DOHH2 (cell line): ENCODE results near the gene BRINP2.

Experiments
- CTCF ChIP-seq: fragments of 200-600 bp; sonication (generic); IDR thresholded peaks from one replicate; pipeline ENCODE4 v1.5.1; 2014; ENCODE audit warnings: antibody characterized with exemption, mild to moderate bottlenecking, low read depth, low read length; ENCODE audit not compliant: poor library complexity, severe bottlenecking
- EZH2phosphoT487 ChIP-seq: fragments of 200-600 bp; sonication (generic); IDR thresholded peaks from 2 replicates; pipeline ENCODE4 v1.6.1; 2017; ENCODE audit warnings: borderline replicate concordance, mild to moderate bottlenecking, antibody characterized with exemption, low read length, moderate library complexity, mixed read lengths

DNA sequence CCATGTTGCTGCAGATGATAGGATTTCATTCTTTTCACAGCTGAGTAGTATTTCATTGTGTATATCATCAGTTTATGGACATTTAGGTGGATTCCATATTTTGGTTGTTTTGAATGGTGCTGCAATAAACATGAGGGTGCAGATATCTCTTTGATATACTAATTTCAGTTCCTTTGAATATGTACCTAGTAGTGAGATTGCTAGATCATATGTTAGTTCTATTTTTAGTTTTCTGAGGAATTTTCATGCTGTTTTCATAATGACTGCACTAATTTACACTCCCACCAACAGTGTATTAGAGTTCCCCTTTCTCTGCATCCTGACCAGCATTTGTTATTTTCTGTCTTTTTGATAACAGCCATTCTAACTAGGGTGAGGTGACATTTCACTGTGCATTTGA, 82.1 kb downstream of the BRINP2 start:
- no peak for TF ChIP-seq CTCF
- TF ChIP-seq EZH2phosphoT487 = no peak
